ENCODE results near the gene PLK2. TPM values are rescaled to one million over a fixed set of nuclear protein-coding genes. Genes with fewer than 3 reads are reported as not detected.

Gene PLK2
- polyA plus RNA-seq, 1 donor (not counting 4 experiments of a cell fraction or from before 2014, with no cell fraction given): 295 TPM

GRCh38 chr5:58458743-58459145 lies 1.1 kb downstream of the PLK2 start:
- H3K36me3 ChIP-seq (ENCODE audit: control insufficient read depth in 2 of 2, extremely low read depth in 1 of 2, insufficient read depth in 2 of 2, low read length in 2 of 2): peaks cover 20 to 39% of the 10 kb centered on the region in 2 experiments
- peaks cover 55% of the 10 kb centered on the region for H3K79me2 ChIP-seq (ENCODE audit: control insufficient read depth, insufficient read depth, low read length)
- TF ChIP-seq, protein P1, sequence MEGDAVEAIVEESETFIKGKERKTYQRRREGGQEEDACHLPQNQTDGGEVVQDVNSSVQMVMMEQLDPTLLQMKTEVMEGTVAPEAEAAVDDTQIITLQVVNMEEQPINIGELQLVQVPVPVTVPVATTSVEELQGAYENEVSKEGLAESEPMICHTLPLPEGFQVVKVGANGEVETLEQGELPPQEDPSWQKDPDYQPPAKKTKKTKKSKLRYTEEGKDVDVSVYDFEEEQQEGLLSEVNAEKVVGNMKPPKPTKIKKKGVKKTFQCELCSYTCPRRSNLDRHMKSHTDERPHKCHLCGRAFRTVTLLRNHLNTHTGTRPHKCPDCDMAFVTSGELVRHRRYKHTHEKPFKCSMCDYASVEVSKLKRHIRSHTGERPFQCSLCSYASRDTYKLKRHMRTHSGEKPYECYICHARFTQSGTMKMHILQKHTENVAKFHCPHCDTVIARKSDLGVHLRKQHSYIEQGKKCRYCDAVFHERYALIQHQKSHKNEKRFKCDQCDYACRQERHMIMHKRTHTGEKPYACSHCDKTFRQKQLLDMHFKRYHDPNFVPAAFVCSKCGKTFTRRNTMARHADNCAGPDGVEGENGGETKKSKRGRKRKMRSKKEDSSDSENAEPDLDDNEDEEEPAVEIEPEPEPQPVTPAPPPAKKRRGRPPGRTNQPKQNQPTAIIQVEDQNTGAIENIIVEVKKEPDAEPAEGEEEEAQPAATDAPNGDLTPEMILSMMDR (optimal IDR thresholded peaks at IDR 0.05 in 1 of 3, IDR thresholded peaks at IDR 0.05 in 1 of 3, conservative IDR thresholded peaks at IDR 0.05 in 1 of 3; ENCODE audit: extremely low read depth in 1 of 3, insufficient read depth in 2 of 3, low read length in 3 of 3): no peak
- no peak for TF ChIP-seq EZH2 (IDR thresholded peaks at IDR 0.05; ENCODE audit: low read length)

DNA sequence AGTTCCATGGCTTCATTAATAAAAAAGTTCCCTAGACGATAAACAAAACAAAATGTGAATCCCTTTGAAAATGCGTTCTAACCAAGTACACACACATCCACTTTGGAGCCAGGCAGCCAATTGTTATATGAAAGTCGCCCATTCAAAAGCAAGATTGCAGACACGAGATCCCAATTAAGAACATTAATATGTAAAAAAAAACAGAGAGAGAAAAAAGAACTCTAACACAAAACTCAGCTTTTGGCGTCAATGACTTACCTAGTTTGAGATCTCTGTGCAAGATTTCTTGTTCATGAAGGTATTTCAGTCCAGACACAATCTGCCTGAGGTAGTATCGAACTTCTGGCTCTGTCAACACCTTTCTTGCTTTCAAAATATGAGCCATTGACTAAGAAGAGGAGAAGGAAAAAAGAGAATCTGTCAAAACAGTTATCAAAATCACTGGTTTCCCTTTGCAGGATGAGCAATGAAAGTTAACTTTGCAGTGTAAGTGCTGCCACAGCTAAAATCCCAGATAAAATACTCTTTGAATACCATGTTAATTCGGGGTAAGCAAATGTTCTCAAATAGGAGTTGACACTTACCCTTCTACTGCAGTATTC lies 1.6 kb downstream of the PLK2 start:
- H3K4me3 ChIP-seq (ENCODE audit: control insufficient read depth in 2 of 3, extremely low read depth in 1 of 3, insufficient read depth in 2 of 3, low read depth in 1 of 3, low read length in 3 of 3): peak overlapping the region; percentile 70 to 100 (median 100)
- no peak for TF ChIP-seq EZH2 (IDR thresholded peaks at IDR 0.05; ENCODE audit: low read length)
- TF ChIP-seq, protein P1 (optimal IDR thresholded peaks at IDR 0.05 in 1 of 3, IDR thresholded peaks at IDR 0.05 in 1 of 3, conservative IDR thresholded peaks at IDR 0.05 in 1 of 3; ENCODE audit: extremely low read depth in 1 of 3, insufficient read depth in 2 of 3, low read length in 3 of 3): no peak
- H3K27ac ChIP-seq (ENCODE audit: control insufficient read depth, insufficient read depth, low read length): peak overlapping the region; percentile 91
- H4K20me1 ChIP-seq (ENCODE audit: control insufficient read depth, extremely low read depth, insufficient read depth, low read length): peaks cover 44% of the 10 kb centered on the region
- dilution Hi-C loops (cut with MboI; ENCODE audit: extremely low pct_ligation_motif_present, low sequenced_read_pairs): no loop called here
- no peak overlapping the region for H2AFZ ChIP-seq (ENCODE audit: control insufficient read depth, low read length)
- no peaks in the 10 kb centered on the region for H3K9me3 ChIP-seq (ENCODE audit: control insufficient read depth, low read depth, low read length)
- FAIRE-seq (no peak), DNase-seq (ENCODE audit: low read depth, low spot score) (no peak)
- peak overlapping the region; percentile 91 for H3K4me2 ChIP-seq (ENCODE audit: control insufficient read depth, extremely low read depth, insufficient read depth, low read depth, low read length)
- H3K79me2 ChIP-seq (ENCODE audit: control insufficient read depth, insufficient read depth, low read length): peaks cover 55% of the 10 kb centered on the region
- H3K36me3 ChIP-seq (ENCODE audit: control insufficient read depth in 2 of 2, extremely low read depth in 1 of 2, insufficient read depth in 2 of 2, low read length in 2 of 2): peaks cover 20 to 39% of the 10 kb centered on the region in 2 experiments
- peaks cover 50% of the 10 kb centered on the region for H3K4me1 ChIP-seq (ENCODE audit: control insufficient read depth, extremely low read depth, insufficient read depth, low read length)
- no peaks in the 10 kb centered on the region for H3K27me3 ChIP-seq (ENCODE audit: control insufficient read depth, extremely low read depth, insufficient read depth, low read length)
- peaks cover 3% of the 10 kb centered on the region for H3K9me1 ChIP-seq (ENCODE audit: control insufficient read depth, extremely low read depth, insufficient read depth, low read length)
- peak overlapping the region; percentile 95 for H3K9ac ChIP-seq (ENCODE audit: control insufficient read depth, extremely low read depth, insufficient read depth, low read length)

More at GRCh38 chr5:58458743-58459145, 1.1 kb downstream of the PLK2 start:
- peaks cover 3% of the 10 kb centered on the region for H3K9me1 ChIP-seq (ENCODE audit: control insufficient read depth, extremely low read depth, insufficient read depth, low read length)
- H2AFZ ChIP-seq (ENCODE audit: control insufficient read depth, low read length): no peak overlapping the region
- peak overlapping the region; percentile 91 for H3K4me2 ChIP-seq (ENCODE audit: control insufficient read depth, extremely low read depth, insufficient read depth, low read depth, low read length)
- H3K9ac ChIP-seq (ENCODE audit: control insufficient read depth, extremely low read depth, insufficient read depth, low read length): peak overlapping the region; percentile 95
- peaks cover 45% of the 10 kb centered on the region for H3K4me1 ChIP-seq (ENCODE audit: control insufficient read depth, extremely low read depth, insufficient read depth, low read length)
- dilution Hi-C loops (cut with MboI; ENCODE audit: extremely low pct_ligation_motif_present, low sequenced_read_pairs): no loop called here
- no peaks in the 10 kb centered on the region for H3K9me3 ChIP-seq (ENCODE audit: control insufficient read depth, low read depth, low read length)
- peaks cover 44% of the 10 kb centered on the region for H4K20me1 ChIP-seq (ENCODE audit: control insufficient read depth, extremely low read depth, insufficient read depth, low read length)
- peak overlapping the region; percentile 91 for H3K27ac ChIP-seq (ENCODE audit: control insufficient read depth, insufficient read depth, low read length)
- H3K4me3 ChIP-seq (ENCODE audit: control insufficient read depth in 2 of 3, extremely low read depth in 1 of 3, insufficient read depth in 2 of 3, low read depth in 1 of 3, low read length in 3 of 3): peak overlapping the region; percentile 70 to 100 (median 100)
- DNase-seq (ENCODE audit: low read depth, low spot score) (no peak), FAIRE-seq (no peak)
- no peaks in the 10 kb centered on the region for H3K27me3 ChIP-seq (ENCODE audit: control insufficient read depth, extremely low read depth, insufficient read depth, low read length)

Measured in keratinocyte (primary cell).